Testis (tissue), 3 donors: ENCODE measurements around the gene MYL11. TPM values are rescaled to one million over a fixed set of nuclear protein-coding genes. Genes with fewer than 3 reads are reported as not detected.

Experiments
- DNase-seq: peaks from one replicate; pipeline ENCODE4 v3.0.0-alpha.2; 2019
- H3K27ac ChIP-seq, 2 donors: fragments of 200-600 bp; sonication (generic); one replicate each; pipeline ENCODE4 v1.5.1; 2019
- H3K27me3 ChIP-seq: fragments of 200-600 bp; sonication (generic); one replicate; pipeline ENCODE4 v1.5.1; 2019
- H3K36me3 ChIP-seq: fragments of 200-600 bp; sonication (generic); one replicate; pipeline ENCODE4 v1.5.1; 2017; ENCODE audit warnings: low read depth; ENCODE audit errors: missing control alignments
- H3K4me1 ChIP-seq: fragments of 200-600 bp; sonication (generic); one replicate; pipeline ENCODE4 v1.5.1; 2019
- H3K4me3 ChIP-seq, 2 donors: fragments of 200-600 bp; sonication (generic); one replicate each; pipeline ENCODE4 v1.5.1; 2017 to 2019
- H3K9me3 ChIP-seq: fragments of 200-600 bp; sonication (generic); one replicate; pipeline ENCODE4 v1.5.1; 2017
- POLR2A ChIP-seq: fragments of 450-650 bp; IDR thresholded peaks from one replicate; pipeline ENCODE4 v1.6.1; 2017; ENCODE audit warnings: antibody characterized with exemption, mild to moderate bottlenecking, moderate library complexity
- WGBS, 2 donors: methylation state at CpG; one replicate each; pipeline ENCODE4 v1.1.5; 2018; 5-methylcytosine and 5-hydroxymethylcytosine counted together
- intact Hi-C: fragments of 100-400 bp; cut with DNase I; formaldehyde crosslinking; loops from one replicate; pipeline ENCODE4 v1.15.1; 2023; ENCODE audit warnings: low total_unique reads
- polyA plus RNA-seq: library from polyadenylated mRNA; stranded (reverse); fragments of 350-450 nt; fragmentation: Illumina TruSeq; extraction: RNeasy Lipid Tissue Mini Kit (QIAGEN cat#74804); gene quantifications from one replicate; pipeline ENCODE4 v1.2.3, GENCODE V29; 2014; ENCODE audit warnings: low read depth, low replicate concordance; ENCODE audit not compliant: insufficient read depth
- total RNA-seq, 2 donors: library from RNA; depleted of rRNA; stranded (reverse); fragments of >200 nt; gene quantifications; one replicate each; pipeline ENCODE4 v1.2.3, GENCODE V29; 2016
- TF ChIP-seq, protein P1 (sequence below), 3 experiments: fragments of 450-650 bp in 2 of 3; fragments of 200-600 bp in 1 of 3; sonication (generic) in 1 of 3; IDR thresholded peaks; one replicate each; pipeline ENCODE4 v1.5.1; 2016 to 2019; ENCODE audit warnings: antibody characterized with exemption in 3 of 3, mild to moderate bottlenecking in 2 of 3, moderate library complexity in 1 of 3

The MYL11 gene
- total and polyA plus RNA-seq, 3 donors from 2014 or later = 2.5 to 18.5 (median 4.2) TPM

GRCh38 chr16:30398661-30399434, 24.2 kb downstream of the MYL11 start:
- 58 to 71% methylated on average over 9 to 23 of the region's 23 CpGs for WGBS, 2 donors
- peaks cover 6% of the 10 kb centered on the region for H3K4me1 ChIP-seq
- intact Hi-C loops = no loop called here

DNA sequence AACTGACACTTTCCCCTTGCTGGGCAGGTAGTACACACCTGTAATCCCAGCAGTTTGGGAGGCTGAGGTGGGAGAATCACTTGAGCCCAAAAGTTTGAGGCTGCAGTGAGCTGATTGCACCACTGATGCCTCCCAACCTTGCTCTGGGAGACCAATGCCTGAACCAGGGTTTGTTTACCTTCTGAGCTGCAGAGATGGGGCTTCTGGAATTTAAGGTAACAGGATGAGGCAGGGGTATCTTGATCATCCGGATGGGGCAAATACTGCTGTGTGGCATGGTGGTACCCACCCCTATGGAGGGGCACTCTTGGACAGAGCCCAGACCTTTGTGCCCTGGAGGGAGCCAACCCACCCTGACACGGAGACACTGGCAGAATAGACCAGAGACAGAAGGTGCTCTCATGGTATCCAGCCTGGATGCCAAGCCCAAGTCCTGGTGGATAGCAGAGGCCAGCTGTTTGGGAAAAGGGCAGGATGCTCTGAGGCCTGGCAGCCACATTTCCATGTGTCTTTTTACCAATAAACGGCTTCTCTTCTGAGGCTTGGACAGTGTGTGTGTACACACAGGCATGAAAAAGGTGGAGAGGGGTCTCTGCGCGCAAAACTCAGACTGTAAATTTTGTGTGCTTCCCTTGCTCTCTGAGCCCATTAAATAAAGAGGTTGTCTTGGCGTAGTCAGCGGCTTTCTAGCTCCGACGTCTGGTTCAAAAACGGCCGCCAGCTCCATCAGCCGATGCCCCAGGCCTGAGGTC, 25.0 kb downstream of the MYL11 start:
- no peaks in the 10 kb centered on the region for H3K9me3 ChIP-seq
- intact Hi-C loops = no loop called here
- WGBS, 2 donors = 7 to 8% methylated on average over 5 to 12 of the region's 12 CpGs
- H3K4me3 ChIP-seq = peak overlapping the region; percentile 66 to 67
- peaks cover 1% of the 10 kb centered on the region for H3K4me1 ChIP-seq
- TF ChIP-seq, protein P1, sequence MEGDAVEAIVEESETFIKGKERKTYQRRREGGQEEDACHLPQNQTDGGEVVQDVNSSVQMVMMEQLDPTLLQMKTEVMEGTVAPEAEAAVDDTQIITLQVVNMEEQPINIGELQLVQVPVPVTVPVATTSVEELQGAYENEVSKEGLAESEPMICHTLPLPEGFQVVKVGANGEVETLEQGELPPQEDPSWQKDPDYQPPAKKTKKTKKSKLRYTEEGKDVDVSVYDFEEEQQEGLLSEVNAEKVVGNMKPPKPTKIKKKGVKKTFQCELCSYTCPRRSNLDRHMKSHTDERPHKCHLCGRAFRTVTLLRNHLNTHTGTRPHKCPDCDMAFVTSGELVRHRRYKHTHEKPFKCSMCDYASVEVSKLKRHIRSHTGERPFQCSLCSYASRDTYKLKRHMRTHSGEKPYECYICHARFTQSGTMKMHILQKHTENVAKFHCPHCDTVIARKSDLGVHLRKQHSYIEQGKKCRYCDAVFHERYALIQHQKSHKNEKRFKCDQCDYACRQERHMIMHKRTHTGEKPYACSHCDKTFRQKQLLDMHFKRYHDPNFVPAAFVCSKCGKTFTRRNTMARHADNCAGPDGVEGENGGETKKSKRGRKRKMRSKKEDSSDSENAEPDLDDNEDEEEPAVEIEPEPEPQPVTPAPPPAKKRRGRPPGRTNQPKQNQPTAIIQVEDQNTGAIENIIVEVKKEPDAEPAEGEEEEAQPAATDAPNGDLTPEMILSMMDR (IDR thresholded peaks at IDR 0.05) = no peak
- TF ChIP-seq POLR2A = no peak
- H3K27me3 ChIP-seq = no peaks in the 10 kb centered on the region
- no peak for DNase-seq
- H3K27ac ChIP-seq = peak overlapping the region; percentile 40 to 81
- H3K36me3 ChIP-seq = no peaks in the 10 kb centered on the region

More at GRCh38 chr16:30398661-30399434, 24.2 kb downstream of the MYL11 start:
- Histone ChIP-seq H3K27ac (no peak overlapping the region), H3K4me3 (no peak overlapping the region), H3K36me3 (no peaks in the 10 kb centered on the region), H3K27me3 (no peaks in the 10 kb centered on the region), H3K9me3 (no peaks in the 10 kb centered on the region)
- DNase-seq = no peak
- no peak for TF ChIP-seq POLR2A
- TF ChIP-seq, protein P1 (IDR thresholded peaks at IDR 0.05) = no peak

DNA sequence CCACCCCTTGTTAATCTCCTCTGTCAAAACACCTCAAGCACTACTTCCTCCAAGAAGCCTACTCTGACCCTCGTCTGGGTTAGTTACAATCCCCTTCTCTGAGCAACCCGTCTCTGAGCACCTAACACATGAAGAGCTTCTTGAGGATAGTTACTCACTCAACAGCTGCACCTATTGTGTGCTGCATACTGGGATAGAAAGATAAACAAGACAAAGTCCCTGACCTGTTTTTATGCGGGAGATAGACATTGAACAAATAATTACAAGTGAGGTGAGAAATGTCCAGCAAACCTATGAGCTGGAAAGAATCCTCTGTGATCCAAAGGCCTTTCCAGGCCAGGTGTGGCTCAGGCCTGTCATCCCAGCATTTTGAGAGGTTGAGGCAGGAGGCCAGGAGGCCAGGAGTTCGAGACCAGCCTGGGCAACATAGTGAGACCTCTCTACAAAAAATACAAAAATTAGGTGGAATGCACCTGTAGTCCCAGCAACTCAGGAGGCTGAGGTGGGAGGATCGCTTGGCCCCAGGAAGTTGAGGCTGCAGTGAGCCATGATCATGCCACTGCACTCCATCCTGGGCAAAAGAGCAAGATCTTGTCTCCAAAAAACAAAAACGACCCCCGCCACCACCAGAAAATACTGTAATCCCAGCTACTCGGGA, 27.3 kb downstream of the MYL11 start:
- WGBS, 2 donors = 69 to 75% methylated on average over 8 of the region's 8 CpGs
- TF ChIP-seq POLR2A = no peak
- TF ChIP-seq, protein P1 (IDR thresholded peaks at IDR 0.05) = no peak
- H3K4me3 ChIP-seq = no peak overlapping the region
- H3K4me1 ChIP-seq = peaks cover 3% of the 10 kb centered on the region
- H3K36me3 ChIP-seq = no peaks in the 10 kb centered on the region
- H3K9me3 ChIP-seq = no peaks in the 10 kb centered on the region
- no peak overlapping the region for H3K27ac ChIP-seq
- no peaks in the 10 kb centered on the region for H3K27me3 ChIP-seq
- intact Hi-C loops = no loop called here
- no peak for DNase-seq

DNA sequence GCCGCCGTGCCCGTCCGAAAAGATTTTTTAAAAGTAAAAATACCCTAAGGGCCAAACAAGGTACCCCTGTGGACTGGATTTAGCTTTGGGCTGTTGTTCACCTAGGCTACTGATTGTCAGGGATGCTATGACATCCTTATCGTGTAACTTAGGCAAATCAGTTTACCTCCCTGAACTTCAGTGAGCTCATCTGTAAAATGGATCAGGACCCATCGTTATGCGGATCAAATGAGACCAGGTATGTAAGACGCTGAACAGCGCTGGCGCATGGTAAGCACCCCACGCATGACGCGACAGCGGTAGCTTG, 32.1 kb downstream of the MYL11 start:
- TF ChIP-seq, protein P1 (IDR thresholded peaks at IDR 0.05) = no peak
- no peak for TF ChIP-seq POLR2A
- WGBS, 2 donors = 8 to 11% methylated on average over 14 of the region's 14 CpGs
- no peaks in the 10 kb centered on the region for H3K27me3 ChIP-seq
- no peak for DNase-seq
- peak overlapping the region; percentile 74 to 85 for H3K27ac ChIP-seq
- H3K4me3 ChIP-seq = peak overlapping the region; percentile 59 to 72
- no peaks in the 10 kb centered on the region for H3K9me3 ChIP-seq
- intact Hi-C loops = no loop called here
- H3K4me1 ChIP-seq = peaks cover 25% of the 10 kb centered on the region
- H3K36me3 ChIP-seq = no peaks in the 10 kb centered on the region
